ENCODE data around the gene MBD5. TPM values are rescaled to one million over a fixed set of nuclear protein-coding genes. Genes with fewer than 3 reads are reported as not detected.

Gene MBD5
- total RNA-seq, 2 donors from 2014 or later, result 38.2 to 44.7 TPM

DNA sequence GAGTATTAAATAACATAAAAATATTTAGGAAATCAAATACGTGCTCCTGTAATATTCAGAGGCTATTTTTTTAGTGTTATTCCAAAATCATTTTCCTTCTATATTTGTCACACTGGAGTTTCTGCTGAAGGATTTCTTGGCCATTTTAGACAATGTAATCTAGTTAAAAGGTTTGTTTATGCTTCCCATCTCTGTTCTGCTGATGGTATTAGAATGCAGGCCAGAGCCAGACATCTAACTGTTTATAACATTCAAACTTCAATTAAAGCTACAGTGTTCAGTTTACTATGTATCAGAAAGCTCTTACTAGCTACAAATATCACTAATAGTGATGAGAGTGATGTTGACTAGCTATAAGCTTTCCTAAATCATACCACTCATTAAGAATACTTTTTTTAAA is 7.9 kb downstream of the MBD5 start:
- Histone ChIP-seq H3K4me1 (replicated peaks) (peaks cover 4% of the 10 kb centered on the region), H3K27me3 (replicated peaks; ENCODE audit: insufficient read depth) (no peaks in the 10 kb centered on the region), H3K4me3 (no peak overlapping the region), H3K9me3 (no peaks in the 10 kb centered on the region), H3K36me3 (no peaks in the 10 kb centered on the region), H3K27ac (no peak overlapping the region)
- TF ChIP-seq, protein P1, sequence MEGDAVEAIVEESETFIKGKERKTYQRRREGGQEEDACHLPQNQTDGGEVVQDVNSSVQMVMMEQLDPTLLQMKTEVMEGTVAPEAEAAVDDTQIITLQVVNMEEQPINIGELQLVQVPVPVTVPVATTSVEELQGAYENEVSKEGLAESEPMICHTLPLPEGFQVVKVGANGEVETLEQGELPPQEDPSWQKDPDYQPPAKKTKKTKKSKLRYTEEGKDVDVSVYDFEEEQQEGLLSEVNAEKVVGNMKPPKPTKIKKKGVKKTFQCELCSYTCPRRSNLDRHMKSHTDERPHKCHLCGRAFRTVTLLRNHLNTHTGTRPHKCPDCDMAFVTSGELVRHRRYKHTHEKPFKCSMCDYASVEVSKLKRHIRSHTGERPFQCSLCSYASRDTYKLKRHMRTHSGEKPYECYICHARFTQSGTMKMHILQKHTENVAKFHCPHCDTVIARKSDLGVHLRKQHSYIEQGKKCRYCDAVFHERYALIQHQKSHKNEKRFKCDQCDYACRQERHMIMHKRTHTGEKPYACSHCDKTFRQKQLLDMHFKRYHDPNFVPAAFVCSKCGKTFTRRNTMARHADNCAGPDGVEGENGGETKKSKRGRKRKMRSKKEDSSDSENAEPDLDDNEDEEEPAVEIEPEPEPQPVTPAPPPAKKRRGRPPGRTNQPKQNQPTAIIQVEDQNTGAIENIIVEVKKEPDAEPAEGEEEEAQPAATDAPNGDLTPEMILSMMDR (IDR thresholded peaks at IDR 0.05), result no peak
- no peak for TF ChIP-seq POLR2AphosphoS5 (IDR thresholded peaks at IDR 0.05)
- WGBS, result 60% methylated on average over 1 of the region's 1 CpG
- DNase-seq (ENCODE audit: low spot score), result no peak
- intact Hi-C loops (cut with DNase I), result loop anchor here (10.0 kb wide), 1 partner anchor 616 kb away; the partner anchor contains the start of gene EPC2

DNA sequence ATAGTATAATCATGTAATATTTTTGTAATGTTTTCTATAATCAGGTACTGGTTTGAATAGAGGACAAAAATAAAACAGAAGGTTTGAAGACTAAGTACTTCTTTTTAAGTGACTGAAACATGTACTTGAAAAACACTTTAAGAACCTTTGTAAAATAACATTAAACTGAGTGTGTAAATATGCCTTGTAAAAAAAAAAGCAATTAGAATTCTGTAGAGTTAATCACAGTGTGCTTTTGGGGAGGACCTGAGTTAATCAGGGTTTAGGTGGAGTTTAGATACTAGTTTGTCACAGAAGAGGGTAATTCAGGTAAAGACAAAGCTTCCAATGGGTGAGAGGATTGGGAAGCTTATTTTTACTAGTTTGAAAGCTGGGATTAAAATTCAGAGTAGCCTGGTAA is 10.3 kb downstream of the MBD5 start:
- Histone ChIP-seq H3K4me3 (no peak overlapping the region), H3K27ac (no peak overlapping the region), H3K36me3 (no peaks in the 10 kb centered on the region), H3K4me1 (replicated peaks) (no peaks in the 10 kb centered on the region), H3K27me3 (replicated peaks; ENCODE audit: insufficient read depth) (no peaks in the 10 kb centered on the region), H3K9me3 (no peaks in the 10 kb centered on the region)
- no peak for TF ChIP-seq POLR2A (IDR thresholded peaks at IDR 0.05)
- TF ChIP-seq POLR2AphosphoS5 (IDR thresholded peaks at IDR 0.05), result no peak
- TF ChIP-seq, protein P1 (IDR thresholded peaks at IDR 0.05), result no peak
- DNase-seq (ENCODE audit: low spot score), result no peak
- intact Hi-C loops (cut with DNase I), result no loop called here

DNA sequence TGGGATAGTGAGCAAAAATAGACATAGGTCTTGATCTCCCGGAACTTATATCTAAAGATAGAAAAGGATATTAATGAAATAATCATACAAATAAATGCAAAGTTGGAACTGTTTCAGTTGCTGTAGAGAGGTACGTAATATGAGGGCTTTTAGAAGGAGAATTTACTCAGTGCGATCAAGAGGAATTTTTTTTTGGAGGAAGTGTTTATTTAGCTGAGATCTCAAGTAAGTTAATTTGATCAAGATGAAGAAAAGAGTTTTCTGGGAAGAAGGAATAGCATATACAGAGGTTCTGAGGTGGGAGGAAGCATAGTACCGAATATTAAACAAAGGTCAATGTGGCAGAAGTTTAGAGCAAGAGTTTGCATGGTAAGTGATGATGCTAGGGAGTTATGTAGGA is 11.3 kb downstream of the MBD5 start:
- WGBS, result 72% methylated on average over 4 of the region's 4 CpGs
- Histone ChIP-seq H3K4me3 (no peak overlapping the region), H3K27me3 (replicated peaks; ENCODE audit: insufficient read depth) (no peaks in the 10 kb centered on the region), H3K36me3 (no peaks in the 10 kb centered on the region), H3K4me1 (replicated peaks) (no peaks in the 10 kb centered on the region), H3K27ac (no peak overlapping the region), H3K9me3 (no peaks in the 10 kb centered on the region)
- no peak for DNase-seq (ENCODE audit: low spot score)
- TF ChIP-seq, protein P1 (IDR thresholded peaks at IDR 0.05), result no peak
- TF ChIP-seq POLR2A (IDR thresholded peaks at IDR 0.05), result no peak
- TF ChIP-seq POLR2AphosphoS5 (IDR thresholded peaks at IDR 0.05), result no peak
- intact Hi-C loops (cut with DNase I), result no loop called here

DNA sequence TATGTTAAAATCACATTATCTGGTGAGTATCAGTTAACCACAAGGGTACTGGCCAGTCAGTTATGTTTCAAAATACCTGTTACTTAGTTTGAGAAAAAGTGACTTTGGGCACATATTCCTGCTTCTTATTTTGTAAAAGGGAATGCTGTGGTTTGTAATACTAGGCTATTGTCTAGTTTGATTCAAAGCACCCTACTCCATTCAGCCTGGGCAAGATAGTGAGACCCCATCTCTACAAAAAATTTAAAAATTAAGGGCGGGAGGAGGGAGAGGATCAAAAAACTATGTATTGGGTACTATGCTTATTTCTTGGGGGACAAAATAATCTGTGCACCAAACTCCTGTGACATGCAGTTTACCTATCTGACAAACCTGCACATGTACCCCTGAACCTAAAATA is 18.9 kb downstream of the MBD5 start:
- H3K4me3 ChIP-seq, result no peak overlapping the region
- no peaks in the 10 kb centered on the region for H3K36me3 ChIP-seq
- TF ChIP-seq, protein P1 (IDR thresholded peaks at IDR 0.05), result no peak
- TF ChIP-seq POLR2AphosphoS5 (IDR thresholded peaks at IDR 0.05) (no peak), POLR2A (IDR thresholded peaks at IDR 0.05) (no peak)
- WGBS, result 100% methylated on average over 1 of the region's 1 CpG
- H3K27ac ChIP-seq, result no peak overlapping the region
- no peaks in the 10 kb centered on the region for H3K27me3 ChIP-seq (replicated peaks; ENCODE audit: insufficient read depth)
- intact Hi-C loops (cut with DNase I), result no loop called here
- H3K9me3 ChIP-seq, result no peaks in the 10 kb centered on the region
- H3K4me1 ChIP-seq (replicated peaks), result no peaks in the 10 kb centered on the region
- DNase-seq (ENCODE audit: low spot score), result no peak

DNA sequence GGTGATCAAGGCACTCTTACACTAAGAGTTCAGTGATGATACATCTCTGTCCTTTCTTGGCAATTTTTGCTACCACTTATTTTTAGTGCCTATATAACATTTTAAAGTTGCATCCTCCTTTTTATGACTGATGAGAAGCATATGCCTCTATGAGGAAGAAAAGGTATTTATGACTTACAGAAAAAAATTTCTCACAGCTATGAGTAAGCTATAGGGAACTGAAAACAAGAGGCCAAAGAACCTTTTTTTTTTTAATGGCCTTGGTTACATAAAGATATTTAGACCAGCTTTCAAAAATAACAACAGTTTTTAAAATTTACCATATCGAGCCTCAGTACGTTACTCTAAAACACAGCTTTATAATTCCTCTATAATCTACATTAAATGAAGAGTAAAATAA is 21.3 kb downstream of the MBD5 start:
- Histone ChIP-seq H3K4me1 (replicated peaks) (no peaks in the 10 kb centered on the region), H3K27ac (no peak overlapping the region), H3K36me3 (no peaks in the 10 kb centered on the region), H3K27me3 (replicated peaks; ENCODE audit: insufficient read depth) (no peaks in the 10 kb centered on the region), H3K9me3 (no peaks in the 10 kb centered on the region), H3K4me3 (no peak overlapping the region)
- DNase-seq (ENCODE audit: low spot score), result no peak
- WGBS, result 98% methylated on average over 2 of the region's 2 CpGs
- intact Hi-C loops (cut with DNase I), result no loop called here
- TF ChIP-seq POLR2A (IDR thresholded peaks at IDR 0.05) (no peak), POLR2AphosphoS5 (IDR thresholded peaks at IDR 0.05) (no peak)
- TF ChIP-seq, protein P1 (IDR thresholded peaks at IDR 0.05), result no peak

Measured in prostate gland (tissue), 2 donors.